NOMO-1 treated with dmso at 0.1 percent for 144 hours (cell line): ENCODE data around the gene NCAM1.
A peak's percentile ranks its signal among the peaks of the same experiment; 100 is the strongest.

ENCODE experiments used
- DNase-seq: peaks from one replicate; lab custom pipeline; 2025; ENCODE audit not compliant: unreplicated experiment; lab: John Stamatoyannopoulos, UW

Gene NCAM1

DNA sequence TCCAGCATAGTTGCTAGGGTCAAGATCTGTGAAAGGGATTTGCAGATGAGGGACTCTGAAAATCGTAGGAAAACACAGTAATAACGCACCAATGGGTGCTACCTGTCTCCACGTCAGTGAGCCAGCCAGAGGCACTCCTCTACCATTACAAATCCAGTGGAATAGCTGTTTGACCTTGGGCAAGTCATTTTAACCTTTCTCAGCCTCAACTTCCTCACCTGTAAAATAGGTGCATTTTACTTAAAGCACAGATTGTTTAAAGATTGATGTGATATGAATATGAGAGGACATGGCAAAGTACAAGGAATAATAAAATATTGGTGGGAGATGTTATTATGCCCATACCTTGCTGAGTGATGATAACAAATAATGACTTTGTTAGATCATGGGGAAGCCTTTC, 205.1 kb downstream of the NCAM1 start:
- no peak for DNase-seq

- DNase-seq, result no peak
Measured at GRCh38 chr11:113167599-113167998, 206.4 kb downstream of the NCAM1 start.

DNA sequence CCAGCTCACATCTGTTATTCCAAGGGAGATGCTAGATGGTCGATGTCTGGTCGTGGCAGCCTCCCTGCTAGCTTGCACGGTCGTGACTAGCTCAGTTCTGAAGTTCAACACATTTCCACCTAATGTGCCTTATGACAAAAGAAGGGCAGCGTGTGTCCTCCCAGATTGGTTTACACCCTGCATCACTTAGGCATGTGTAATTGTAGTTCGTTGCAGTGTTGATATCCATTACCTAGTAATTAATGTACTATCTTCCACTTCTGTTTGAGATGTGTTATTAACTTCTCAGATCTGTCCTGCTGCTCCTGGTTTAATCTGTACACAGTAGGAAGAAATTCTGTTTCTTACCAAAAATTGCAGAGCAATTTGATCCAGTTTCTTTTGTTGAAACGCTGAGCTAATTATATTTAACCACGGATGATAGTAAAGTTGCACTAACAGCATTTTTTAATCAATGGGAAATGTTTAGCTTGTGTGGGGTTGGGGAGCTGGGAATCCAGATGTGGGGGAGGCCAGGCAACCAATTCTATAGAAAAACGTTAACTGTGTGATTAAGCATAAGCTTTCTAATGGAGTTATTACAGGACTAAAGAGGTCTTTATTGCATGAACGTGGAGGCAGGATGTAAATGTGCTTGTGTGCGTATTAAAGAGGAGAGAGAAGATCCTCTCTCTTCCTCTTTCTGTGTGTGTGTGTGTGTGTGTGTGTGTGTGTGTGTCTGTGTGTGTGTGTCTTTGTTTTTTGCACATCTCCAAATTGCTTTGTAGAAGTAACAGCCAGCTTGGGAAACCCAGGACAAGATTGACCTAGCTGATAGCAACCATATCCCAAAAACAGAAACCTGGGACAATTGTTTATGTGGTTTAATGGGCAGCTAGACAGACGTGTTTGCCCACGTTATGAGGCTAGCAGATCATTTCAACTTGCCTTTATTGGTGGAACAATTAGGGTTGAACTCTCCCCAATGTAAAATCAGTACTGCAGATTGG, 207.4 kb downstream of the NCAM1 start:
- no peak for DNase-seq

- no peak for DNase-seq
Measured at GRCh38 chr11:113172382-113172951, 211.2 kb downstream of the NCAM1 start.

DNA sequence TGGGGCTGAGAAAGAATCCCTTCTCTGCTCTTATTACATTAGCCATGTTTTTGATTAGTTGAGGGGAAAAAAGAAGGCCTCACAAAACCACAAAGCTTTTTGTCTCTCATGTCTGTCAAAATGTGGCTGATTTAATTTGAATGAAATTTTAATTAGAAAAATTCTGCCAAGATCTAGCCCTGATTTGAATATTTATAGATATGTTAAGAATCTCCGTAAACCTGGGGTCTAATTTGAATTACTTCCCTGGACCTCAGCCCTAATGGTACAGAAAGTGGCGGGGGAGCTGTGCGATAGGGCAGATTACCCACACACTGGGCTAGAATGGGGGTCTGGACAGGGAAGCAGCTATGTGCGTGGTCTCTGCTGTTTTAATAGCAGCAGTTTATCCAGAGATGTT, 211.9 kb downstream of the NCAM1 start:
- DNase-seq, result no peak

DNA sequence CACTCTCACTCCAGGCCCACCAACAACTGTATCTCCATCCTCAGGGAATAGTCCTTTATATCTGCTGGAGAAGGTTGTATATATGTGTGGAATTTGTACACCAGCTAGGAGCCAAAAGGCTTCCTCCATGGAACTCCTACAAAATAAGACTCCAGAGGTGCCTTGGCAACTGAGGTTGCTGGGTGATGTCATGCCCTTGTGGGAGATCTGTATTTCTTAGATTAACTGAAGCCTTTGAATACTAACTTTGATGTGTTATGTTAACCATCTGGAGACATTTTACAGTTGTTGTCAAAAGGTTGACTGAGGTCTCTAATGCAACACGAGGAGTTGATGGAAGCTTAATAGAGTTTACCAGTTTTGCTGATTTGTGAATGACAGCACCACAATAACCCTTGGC, 213.7 kb downstream of the NCAM1 start:
- no peak for DNase-seq

GRCh38 chr11:113176599-113177360, 215.6 kb downstream of the NCAM1 start:
- DNase-seq, result no peak

GRCh38 chr11:113177671-113178070, 216.5 kb downstream of the NCAM1 start:
- DNase-seq, result no peak

DNA sequence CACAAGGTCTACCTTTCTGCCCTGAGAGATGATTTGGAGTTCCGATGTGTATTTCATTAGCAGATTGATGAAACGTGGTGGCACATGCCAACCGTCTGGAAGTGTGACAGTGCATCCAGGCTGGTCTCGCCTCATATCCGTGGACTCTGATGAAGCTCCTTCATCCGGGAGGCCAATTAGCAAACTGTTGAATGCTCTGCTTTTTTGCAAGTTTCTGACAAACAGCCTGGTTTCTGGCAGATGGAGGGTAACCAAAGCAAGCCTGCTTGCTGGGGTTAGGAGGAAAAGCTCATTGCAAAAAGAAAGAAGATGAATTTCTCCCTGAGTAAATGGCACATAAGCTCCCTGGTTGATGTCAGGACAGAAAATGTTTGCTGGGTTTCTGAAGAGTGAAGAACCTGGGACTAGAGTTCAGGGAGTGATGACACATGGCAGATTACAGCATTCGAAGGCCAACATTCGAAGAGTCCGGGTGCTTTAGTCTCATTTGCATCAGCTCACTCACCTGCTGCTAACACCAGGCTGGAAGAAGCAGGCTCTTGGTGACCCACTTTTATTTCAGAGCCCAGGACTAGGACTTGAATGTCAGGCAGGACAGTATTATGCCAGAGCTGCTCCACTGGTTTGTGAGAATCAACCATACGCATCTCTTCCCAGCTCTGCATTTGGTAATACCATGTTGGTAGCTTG, 217.3 kb downstream of the NCAM1 start:
- DNase-seq, result no peak

DNA sequence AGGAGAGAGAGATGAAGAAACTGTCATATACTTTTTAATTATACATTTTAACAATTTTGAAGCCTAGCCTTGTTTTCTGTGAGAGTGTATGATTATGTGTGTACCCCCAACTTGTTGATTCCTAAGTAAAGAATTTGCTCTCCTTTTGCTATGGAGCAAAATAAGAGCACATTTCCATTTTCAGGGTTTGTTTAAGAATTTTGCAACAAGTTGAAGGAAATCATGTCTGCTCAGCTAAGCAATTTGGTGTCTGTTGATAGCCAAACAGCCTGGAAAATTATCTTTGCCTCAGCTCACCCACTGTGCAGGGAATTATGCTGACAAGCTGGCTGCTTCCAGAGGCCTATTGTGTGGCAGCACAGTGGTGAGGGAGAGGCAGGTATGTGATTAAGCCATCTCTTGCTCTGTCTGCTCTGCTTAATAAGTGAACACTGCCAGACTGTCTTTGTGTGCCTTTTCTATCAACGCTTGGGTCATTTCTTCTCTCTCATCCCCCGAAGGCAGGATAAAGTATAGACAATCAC, 218.0 kb downstream of the NCAM1 start:
- DNase-seq, result no peak

- no peak for DNase-seq
Measured at GRCh38 chr11:113181094-113181493, 219.9 kb downstream of the NCAM1 start.

DNA sequence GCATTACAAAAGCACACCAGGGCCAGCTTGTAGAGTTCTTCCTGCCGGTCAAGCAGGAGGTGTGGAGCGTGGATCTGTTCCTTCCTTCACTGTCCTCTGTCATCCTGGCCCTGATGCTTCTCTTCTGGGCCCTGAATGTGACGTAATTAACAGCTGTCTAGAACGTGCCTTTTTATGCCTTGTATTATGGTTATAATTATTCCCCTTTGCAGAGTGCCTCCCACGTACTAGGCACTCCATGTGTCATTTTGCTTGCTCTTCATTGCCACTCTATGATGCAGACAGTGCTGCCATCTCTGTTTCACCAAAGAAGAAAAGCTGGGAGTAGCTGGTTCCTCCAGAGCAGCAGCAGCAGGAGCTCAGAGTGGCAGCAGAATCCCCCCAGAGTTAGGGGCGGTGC, 221.1 kb downstream of the NCAM1 start:
- no peak for DNase-seq

DNA sequence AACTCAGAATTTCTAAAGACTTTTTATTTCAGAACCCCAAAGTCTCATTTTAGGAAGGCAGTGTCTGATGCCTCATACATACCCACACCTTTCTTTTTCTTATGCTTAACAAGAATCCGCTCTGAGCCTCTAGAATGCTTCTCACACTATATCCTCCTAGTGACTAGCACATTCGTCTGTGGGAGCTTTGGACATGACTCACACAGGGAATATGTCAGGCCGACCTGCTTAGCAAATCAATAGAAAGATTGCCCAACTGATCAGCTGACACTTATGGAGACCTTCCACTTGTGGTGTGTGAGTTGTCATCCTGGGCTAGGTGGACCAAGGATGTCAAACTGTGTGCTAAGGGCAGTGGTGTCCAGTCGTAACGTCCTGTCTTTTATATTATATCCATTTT, 223.3 kb downstream of the NCAM1 start:
- DNase-seq, result peak; percentile 8

- peak; percentile 77 for DNase-seq
Measured at GRCh38 chr11:113188371-113188834, 227.2 kb downstream of the NCAM1 start.

DNA sequence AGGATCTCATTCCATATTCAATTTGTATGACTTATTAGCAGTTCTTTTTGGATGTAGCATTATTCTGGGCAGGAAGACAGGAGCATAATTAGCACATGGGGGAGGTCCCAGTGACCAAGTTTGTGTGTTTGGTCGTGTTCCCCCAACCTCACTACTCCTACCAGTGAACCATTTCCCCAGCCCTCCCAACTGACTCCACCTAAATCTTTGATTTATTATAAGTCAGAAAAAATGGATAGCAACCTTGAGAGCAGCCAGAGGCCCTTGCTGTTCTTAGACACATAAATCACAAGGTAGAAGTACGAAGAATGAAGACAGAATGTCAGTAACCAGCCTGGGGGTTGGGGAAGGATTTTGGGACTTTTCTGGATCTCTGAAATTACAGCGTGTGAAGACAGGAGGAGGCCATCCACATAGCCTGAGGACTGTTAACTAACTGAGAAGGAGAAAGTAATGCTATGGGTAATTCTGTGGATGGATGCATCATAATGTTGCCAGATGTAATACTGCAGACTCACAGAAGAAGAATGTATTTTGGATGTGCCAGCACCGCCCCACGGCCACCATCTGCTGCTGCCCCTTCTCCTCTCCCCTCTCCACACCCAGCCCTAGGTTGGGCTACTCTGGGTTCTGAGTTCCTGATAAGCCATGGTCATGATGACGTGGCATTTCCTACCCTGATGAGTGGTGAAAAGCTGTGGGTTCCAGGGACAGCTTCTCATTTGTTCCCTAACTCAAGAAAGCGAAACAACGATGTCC, 228.9 kb downstream of the NCAM1 start:
- peak; percentile 13 for DNase-seq

GRCh38 chr11:113192121-113192925, 231.1 kb downstream of the NCAM1 start:
- no peak for DNase-seq

DNA sequence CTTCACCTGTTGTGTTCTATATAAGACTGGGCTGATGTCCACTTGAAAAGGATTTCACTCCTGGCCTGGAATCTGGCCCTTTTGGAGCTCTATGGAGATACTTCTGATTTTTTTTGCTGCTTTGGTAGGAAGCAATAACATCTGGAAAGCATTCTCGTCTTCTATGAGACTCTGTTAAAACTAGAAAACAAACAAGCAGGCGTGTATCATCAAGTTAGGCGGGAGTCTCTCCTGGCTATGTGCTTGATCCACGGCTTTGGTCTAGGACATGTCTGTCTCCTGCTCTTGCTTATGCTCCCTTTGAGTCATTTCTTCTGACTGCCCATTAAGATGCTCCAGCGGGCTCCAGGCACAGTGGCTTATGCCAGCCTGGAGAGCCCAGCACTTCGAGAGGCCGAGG, 231.8 kb downstream of the NCAM1 start:
- DNase-seq, result no peak

GRCh38 chr11:113193946-113194345, 232.7 kb downstream of the NCAM1 start:
- no peak for DNase-seq

GRCh38 chr11:113195728-113196127, 234.5 kb downstream of the NCAM1 start:
- no peak for DNase-seq
